ENCODE results near the gene OSBPL9.
A peak's percentile ranks its signal among the peaks of the same experiment; 100 is the strongest.

Gene OSBPL9, protein sequence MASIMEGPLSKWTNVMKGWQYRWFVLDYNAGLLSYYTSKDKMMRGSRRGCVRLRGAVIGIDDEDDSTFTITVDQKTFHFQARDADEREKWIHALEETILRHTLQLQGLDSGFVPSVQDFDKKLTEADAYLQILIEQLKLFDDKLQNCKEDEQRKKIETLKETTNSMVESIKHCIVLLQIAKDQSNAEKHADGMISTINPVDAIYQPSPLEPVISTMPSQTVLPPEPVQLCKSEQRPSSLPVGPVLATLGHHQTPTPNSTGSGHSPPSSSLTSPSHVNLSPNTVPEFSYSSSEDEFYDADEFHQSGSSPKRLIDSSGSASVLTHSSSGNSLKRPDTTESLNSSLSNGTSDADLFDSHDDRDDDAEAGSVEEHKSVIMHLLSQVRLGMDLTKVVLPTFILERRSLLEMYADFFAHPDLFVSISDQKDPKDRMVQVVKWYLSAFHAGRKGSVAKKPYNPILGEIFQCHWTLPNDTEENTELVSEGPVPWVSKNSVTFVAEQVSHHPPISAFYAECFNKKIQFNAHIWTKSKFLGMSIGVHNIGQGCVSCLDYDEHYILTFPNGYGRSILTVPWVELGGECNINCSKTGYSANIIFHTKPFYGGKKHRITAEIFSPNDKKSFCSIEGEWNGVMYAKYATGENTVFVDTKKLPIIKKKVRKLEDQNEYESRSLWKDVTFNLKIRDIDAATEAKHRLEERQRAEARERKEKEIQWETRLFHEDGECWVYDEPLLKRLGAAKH

GRCh38 chr1:51616903-51617708 is at the start of gene OSBPL9:
OSBPL9 (plus strand) TSS chr1:51617092; CDS start chr1:51617111, 19 bp downstream.
- DNase-seq (ENCODE audit: low read depth), result peak; percentile 76

- no peak for DNase-seq (ENCODE audit: low read depth)
Observed at GRCh38 chr1:51567653-51568052, 49.2 kb upstream of the OSBPL9 start.

DNA sequence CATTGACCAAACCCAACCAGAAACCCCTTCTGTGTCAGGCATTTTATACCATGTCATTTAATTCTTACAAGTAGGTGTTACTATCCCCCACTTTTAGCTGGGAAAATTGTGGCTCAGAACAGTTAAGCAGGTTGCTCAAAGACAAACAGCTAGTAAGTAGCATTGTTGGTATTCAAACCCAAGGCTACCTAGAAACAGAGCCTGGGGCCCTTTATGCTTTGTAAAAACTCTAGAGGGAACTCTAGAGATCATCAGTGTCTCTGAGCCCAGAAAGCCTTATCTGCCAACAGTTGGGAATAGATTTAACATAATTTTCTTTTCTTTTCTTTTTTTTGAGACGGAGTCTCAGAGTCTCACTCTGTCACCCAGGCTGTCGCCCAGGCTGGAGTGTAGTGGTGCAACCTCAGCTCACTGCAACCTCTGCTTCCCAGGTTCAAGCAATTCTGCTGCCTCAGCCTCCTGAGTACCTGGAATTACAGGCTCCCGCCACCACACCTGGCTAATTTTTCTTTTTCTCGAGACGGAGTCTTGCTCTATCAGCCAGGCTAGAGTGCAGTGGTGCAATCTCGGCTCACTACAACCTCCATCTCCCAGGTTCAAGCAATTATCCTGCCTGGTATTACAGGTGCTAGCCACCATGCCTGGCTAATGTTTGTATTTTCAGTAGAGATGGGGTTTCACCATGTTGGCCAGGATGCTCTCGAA is 48.5 kb upstream of the OSBPL9 start:
- DNase-seq (ENCODE audit: low read depth), result no peak

DNA sequence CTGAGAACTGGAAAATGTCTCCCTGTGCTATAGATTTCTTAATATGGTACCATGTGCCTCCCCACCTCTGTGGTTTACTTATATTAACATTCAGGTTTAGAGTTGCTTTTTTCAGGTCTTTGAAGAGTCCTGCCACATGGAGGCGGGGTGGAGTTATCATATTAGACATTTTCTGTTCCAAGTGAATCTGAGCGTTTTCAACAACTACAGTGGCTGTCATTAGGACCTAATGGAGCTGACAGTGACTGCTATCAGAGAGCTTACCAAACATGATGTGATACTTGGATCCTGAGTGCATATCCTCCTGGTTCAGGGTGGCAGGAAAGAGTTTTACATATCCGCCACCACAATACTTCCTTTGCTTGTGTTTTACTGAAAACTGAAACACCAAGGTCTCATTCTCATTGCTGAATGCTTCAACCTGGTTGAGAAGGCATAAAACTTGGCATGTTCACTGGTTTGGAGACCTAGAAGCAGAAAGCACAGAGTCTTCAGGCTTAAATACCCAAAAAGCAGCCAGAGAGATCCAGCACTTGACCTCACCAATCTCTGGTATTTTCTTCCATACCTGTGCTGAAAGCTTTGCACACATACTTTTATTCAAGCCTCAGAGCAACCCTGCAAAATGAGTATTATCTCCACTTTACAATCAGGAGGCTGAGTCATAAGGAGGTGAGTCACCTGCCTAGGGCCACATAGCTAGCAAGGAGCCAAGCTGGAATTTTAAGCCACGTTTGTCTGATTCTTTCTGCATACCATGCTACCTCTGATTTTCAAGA is 47.4 kb upstream of the OSBPL9 start:
- DNase-seq (ENCODE audit: low read depth), result peak; percentile 5

- DNase-seq (ENCODE audit: low read depth), result no peak
Observed at GRCh38 chr1:51570063-51570710, 46.7 kb upstream of the OSBPL9 start.

DNA sequence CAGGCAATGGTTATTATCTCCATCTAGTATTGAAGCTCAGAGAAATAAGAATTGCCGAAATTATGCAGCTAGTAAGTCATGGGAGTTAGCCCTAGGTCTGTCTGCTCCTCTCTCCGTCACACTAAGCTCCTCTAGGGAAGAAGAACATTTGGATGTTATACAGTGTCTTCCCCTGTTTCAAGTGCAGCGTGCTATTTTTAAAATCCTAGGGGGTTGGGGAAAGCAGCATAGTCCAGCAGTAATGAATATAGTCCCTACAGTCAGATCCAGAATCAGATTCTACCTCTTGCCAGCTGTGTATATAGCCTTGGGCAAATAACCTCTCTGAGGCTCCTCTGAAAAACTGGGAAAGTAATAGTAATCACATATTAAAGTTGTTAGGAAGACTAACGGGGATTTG is 44.5 kb upstream of the OSBPL9 start:
- no peak for DNase-seq (ENCODE audit: low read depth)

GRCh38 chr1:51574796-51575195 is 42.1 kb upstream of the OSBPL9 start:
- DNase-seq (ENCODE audit: low read depth), result no peak

DNA sequence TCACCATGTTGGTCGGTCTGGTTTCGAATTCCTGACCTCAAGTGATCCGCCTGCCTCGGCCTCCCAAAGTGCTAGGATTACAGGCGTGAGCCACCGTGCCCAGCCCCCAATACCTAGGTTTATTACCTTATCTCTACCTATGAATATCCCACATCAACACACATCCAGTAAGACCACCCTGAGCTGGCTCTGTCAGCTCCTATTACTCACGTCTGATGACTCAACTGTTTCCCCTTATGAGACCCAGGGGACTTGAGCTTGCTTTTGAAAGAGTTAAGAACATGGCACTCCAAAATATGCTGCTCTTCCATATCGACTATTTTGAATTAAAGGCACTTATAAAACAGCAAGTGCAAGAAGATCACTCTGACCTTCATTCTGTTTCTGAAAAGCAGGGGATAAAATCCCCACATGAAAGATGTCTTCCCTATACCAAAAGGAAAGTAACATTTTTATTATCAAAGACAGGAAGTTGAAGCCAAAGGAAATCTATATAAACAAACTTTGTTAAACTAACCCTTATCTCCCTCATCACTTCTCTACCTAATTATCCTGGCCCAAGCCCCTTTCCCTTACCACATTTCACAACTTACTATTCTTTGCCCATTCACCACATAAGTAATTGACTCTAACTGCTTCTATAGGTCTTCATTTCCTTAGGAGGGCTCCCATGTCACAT is 41.3 kb upstream of the OSBPL9 start:
- DNase-seq (ENCODE audit: low read depth), result no peak

DNA sequence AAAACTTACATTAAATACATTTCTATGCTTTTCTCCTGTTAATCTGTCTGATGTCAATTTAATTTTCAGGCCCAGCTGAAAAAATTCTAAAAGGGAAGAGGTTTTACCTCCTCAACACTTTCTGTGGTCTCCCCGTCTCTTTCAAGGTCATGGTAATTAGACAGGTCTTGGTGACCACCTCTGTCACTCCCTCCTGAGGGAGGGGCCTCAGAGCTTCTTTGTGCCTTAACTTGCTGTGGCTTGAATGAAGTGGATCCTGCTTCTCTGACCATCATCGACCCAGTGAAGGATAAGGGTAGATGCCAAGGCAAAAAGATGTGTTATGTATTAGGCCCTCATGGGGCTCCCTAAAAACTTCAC is 40.8 kb upstream of the OSBPL9 start:
- DNase-seq (ENCODE audit: low read depth), result no peak

DNA sequence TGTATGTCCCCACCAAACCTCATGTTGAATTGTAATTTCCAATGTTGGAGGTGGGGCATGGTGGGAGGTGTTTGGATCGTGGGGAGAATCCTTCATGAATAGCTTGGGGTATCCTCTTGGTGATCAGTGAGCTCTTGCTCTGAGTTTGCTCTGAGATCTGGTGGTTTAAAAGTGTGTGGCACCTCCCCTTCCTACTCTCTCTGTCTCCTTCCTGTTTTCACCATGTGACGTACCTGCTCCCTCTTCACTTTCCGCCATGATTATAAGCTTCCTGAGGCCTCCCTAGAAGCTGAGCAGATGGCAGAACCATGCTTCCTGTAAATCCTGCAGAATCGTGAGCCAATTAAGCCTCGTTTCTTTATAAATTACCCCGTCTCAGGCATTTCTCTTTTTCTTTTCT is 40.0 kb upstream of the OSBPL9 start:
- no peak for DNase-seq (ENCODE audit: low read depth)

DNA sequence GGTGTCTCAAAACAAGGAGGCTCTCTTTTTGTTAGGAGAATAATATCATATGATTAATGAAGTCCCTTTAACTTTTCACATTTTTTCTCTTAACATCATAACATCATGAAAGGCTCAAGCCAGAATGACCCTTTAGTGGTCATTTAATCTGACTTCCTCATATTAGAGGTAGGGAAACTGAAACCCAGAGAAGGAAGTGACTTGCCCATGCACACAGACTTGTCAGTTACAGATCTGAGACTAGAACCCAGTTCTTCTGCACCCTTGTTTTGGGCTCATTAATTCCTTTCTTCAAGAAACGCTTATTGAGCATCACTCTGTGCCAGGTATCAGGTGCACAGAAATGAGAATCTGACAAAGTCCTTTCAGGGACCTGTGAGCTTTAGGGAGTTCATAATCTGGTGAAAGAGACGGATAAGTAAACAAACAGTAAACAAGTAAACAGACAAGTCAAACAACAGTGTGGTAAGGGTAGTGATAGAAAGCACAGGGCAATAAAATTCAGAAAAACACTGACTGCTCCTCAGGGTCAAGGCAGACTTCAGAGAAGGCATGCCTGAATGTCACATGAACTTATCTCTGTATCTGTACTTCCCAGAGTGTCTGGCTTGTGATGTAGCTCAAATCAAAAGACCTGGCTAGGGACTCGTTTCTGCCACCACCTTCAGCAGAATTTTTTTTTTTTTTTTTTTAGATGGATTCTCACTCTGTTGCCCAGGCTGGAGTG is 38.3 kb upstream of the OSBPL9 start:
- no peak for DNase-seq (ENCODE audit: low read depth)

GRCh38 chr1:51581238-51581637 is 35.7 kb upstream of the OSBPL9 start:
- no peak for DNase-seq (ENCODE audit: low read depth)

DNA sequence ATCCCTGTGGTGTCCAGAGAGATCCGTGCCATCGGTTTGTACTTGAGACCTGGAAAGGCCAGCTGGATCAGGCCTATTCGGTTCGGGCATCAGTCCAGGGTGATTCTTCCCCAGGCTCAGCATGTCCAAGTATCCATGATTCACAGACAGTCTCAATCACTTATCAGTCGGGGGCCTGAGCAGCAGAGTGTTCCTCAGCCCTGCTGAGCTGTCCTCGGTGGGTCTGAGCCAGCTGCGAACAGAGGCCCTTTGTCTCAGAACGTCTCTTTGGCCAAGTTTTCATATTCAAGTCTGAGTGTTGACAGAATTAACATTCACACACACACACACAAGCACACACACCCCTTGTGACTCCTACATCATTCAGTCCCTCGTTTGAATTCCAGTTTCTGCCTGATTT is 33.4 kb upstream of the OSBPL9 start:
- no peak for DNase-seq (ENCODE audit: low read depth)

- no peak for DNase-seq (ENCODE audit: low read depth)
Observed at GRCh38 chr1:51584021-51584420, 32.9 kb upstream of the OSBPL9 start.

DNA sequence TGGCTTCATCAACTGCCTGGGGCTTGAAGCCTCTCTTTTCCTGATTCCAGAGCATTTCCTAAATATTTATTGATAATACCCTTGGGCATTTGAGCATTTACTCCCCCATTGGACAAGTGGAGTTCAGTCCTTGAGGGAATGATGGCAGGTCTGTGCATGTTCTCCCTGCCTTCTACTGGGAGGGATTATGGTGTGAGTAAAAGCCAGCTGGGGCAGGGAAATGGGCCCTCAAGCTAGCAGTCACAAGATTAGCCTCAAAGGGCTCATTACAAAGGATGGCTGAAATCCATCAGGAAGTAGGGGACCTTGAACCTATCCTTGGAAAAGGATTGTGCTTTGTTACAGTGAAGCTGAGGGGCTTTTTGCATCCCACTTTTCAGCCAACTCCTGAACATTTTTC is 24.2 kb upstream of the OSBPL9 start:
- DNase-seq (ENCODE audit: low read depth), result no peak

GRCh38 chr1:51594716-51595115 is 22.2 kb upstream of the OSBPL9 start:
- DNase-seq (ENCODE audit: low read depth), result no peak

GRCh38 chr1:51600529-51600928 is 16.4 kb upstream of the OSBPL9 start:
- DNase-seq (ENCODE audit: low read depth), result no peak

- no peak for DNase-seq (ENCODE audit: low read depth)
Observed at GRCh38 chr1:51600965-51601364, 15.9 kb upstream of the OSBPL9 start.

DNA sequence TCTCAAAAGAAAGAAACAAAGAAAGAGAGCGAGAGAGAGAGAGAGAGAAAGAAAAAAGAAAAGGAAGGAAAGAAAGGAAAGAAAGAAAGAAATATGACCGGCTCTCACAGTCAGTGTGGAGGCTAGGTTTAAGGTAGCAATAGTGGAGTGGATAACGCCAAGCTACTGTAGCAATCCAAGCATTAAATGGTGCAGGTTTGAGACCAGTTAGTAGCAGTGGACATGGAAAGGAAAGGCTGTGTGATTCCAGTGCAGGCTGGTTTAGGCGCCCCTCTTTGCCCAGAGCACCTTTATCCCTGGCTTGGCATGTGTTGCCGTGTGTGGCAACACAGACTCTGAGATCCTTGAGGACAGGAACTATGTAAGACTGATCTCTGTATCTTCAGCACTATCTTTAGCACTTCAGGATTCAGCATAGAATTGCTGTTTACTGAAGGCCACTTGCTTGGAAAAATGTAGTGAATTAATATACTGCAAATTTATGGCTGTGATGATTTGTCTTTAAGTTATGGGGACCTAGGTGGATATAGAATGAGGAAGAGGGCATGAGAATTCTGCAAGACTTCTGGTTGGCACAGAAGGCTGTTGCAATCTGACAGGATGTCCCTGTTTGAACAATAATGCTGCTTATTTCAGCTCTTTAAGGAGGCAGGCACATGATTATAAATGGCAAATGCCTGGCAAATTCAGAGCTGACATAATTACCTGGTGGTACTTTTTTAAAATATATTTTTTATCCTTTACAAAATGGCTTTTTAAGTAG is 10.8 kb upstream of the OSBPL9 start:
- DNase-seq (ENCODE audit: low read depth), result no peak
